Measurements from ENCODE around the gene SYT2. TPM values are rescaled to one million over a fixed set of nuclear protein-coding genes. Genes with fewer than 3 reads are reported as not detected.

Gene SYT2
- total RNA-seq, 1 experiment from 2014 or later: 0.09 TPM

GRCh38 chr1:202659541-202659940 lies 50.7 kb downstream of the SYT2 start:
- Mint-ChIP-seq H3K9me3 (ENCODE audit: unreplicated experiment) (no peaks in the 10 kb centered on the region), H3K27ac (ENCODE audit: unreplicated experiment) (no peak overlapping the region), H3K27me3 (ENCODE audit: insufficient read depth, unreplicated experiment) (peaks cover 20% of the 10 kb centered on the region), H3K36me3 (ENCODE audit: insufficient read depth, unreplicated experiment) (peaks cover 4% of the 10 kb centered on the region), H3K4me3 (ENCODE audit: unreplicated experiment) (no peak overlapping the region), H3K4me1 (ENCODE audit: low read depth, unreplicated experiment) (no peaks in the 10 kb centered on the region)
- Histone ChIP-seq H3K36me3 (ENCODE audit: control insufficient read depth, insufficient read depth, low read length) (no peaks in the 10 kb centered on the region), H3K4me1 (no peaks in the 10 kb centered on the region), H3K27me3 (replicated peaks; ENCODE audit: control insufficient read depth, insufficient read depth, low read length) (no peaks in the 10 kb centered on the region), H3K9me3 (no peaks in the 10 kb centered on the region), H3K4me3 (ENCODE audit: low read depth, low read length) (no peak overlapping the region)
- ChIA-PET POLR2A (no interaction called here), CTCF (interaction anchor here (0.6 to 3.5 kb wide), 7 partner anchors 9 to 470 kb away, joined by 3 to 43 read pairs (median 4); partner anchors contain the start of gene KLHL12)
- BruUV-seq (replicated peaks): no TSS peak
- DNase-seq: no peak
- TF ChIP-seq CTCF (IDR thresholded peaks at IDR 0.05; ENCODE audit: insufficient read depth in 1 of 2, low read depth in 1 of 2, low read length in 1 of 2, severe bottlenecking in 1 of 2, unreplicated experiment in 1 of 2): no peak
- intact Hi-C loops (cut with micrococcal nuclease; ENCODE audit: unreplicated experiment): loop anchor here (5.0 kb wide), 1 partner anchor 197 kb away; no protein-coding TSS in a partner anchor

GRCh38 chr1:202658769-202659168 lies 51.5 kb downstream of the SYT2 start:
- peaks cover 4% of the 10 kb centered on the region for H3K36me3 Mint-ChIP-seq (ENCODE audit: insufficient read depth, unreplicated experiment)
- no peaks in the 10 kb centered on the region for H3K36me3 ChIP-seq (ENCODE audit: control insufficient read depth, insufficient read depth, low read length)
- H3K9me3 Mint-ChIP-seq (ENCODE audit: unreplicated experiment): no peaks in the 10 kb centered on the region
- no peak for TF ChIP-seq CTCF (IDR thresholded peaks at IDR 0.05; ENCODE audit: insufficient read depth in 1 of 2, low read depth in 1 of 2, low read length in 1 of 2, severe bottlenecking in 1 of 2, unreplicated experiment in 1 of 2)
- H3K9me3 ChIP-seq: no peaks in the 10 kb centered on the region
- CTCF ChIA-PET: interaction anchor here (1.1 to 3.5 kb wide), 2 partner anchors 61 to 269 kb away, joined by 6 to 43 read pairs; partner anchors contain the start of gene KLHL12
- H3K27me3 Mint-ChIP-seq (ENCODE audit: insufficient read depth, unreplicated experiment): peaks cover 20% of the 10 kb centered on the region
- no peak overlapping the region for H3K4me3 ChIP-seq (ENCODE audit: low read depth, low read length)
- H3K27me3 ChIP-seq (replicated peaks; ENCODE audit: control insufficient read depth, insufficient read depth, low read length): no peaks in the 10 kb centered on the region; the same call in 1 of the 2 replicates
- BruUV-seq (replicated peaks): no TSS peak
- no peak for DNase-seq
- H3K27ac Mint-ChIP-seq (ENCODE audit: unreplicated experiment): no peak overlapping the region
- no peaks in the 10 kb centered on the region for H3K4me1 Mint-ChIP-seq (ENCODE audit: low read depth, unreplicated experiment)
- no peak overlapping the region for H3K4me3 Mint-ChIP-seq (ENCODE audit: unreplicated experiment)
- POLR2A ChIA-PET: no interaction called here
- intact Hi-C loops (cut with micrococcal nuclease; ENCODE audit: unreplicated experiment): loop anchor here (5.0 kb wide), 1 partner anchor 196 kb away; no protein-coding TSS in a partner anchor
- H3K4me1 ChIP-seq: no peaks in the 10 kb centered on the region

DNA sequence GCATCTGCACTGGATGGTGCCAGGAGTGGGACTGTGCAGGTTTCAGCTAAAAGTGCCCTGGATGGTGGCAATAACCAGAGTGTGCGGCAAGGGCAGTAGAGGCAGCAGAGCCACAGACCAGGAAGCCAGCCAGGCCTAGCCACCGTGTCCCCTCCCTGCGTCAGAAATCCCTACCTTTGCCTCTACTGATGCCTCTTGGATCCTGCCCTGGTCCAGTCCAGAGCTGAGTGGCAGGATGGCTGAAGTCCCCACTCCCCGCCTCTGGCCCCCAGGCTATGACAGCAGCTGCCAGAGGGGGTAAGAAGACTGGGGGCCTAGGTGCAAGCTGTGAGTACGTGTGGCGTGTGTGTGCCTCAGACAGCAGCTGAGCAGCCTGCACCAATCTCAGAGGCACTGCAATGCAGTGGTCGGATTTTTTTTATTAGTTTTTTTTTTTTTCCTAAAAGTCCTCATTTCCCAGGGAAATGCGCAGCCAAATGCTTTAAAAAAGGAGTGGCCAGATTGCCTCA lies 51.9 kb downstream of the SYT2 start:
- DNase-seq: no peak
- ChIA-PET POLR2A (no interaction called here), CTCF (interaction anchor here (1.0 to 3.5 kb wide), 3 partner anchors 10 to 61 kb away, joined by 3 to 43 read pairs (median 5); no protein-coding TSS in a partner anchor)
- no peaks in the 10 kb centered on the region for H3K36me3 ChIP-seq (ENCODE audit: control insufficient read depth, insufficient read depth, low read length)
- H3K27ac Mint-ChIP-seq (ENCODE audit: unreplicated experiment): no peak overlapping the region
- no peaks in the 10 kb centered on the region for H3K4me1 Mint-ChIP-seq (ENCODE audit: low read depth, unreplicated experiment)
- peaks cover 15% of the 10 kb centered on the region for H3K27me3 Mint-ChIP-seq (ENCODE audit: insufficient read depth, unreplicated experiment)
- H3K27me3 ChIP-seq (replicated peaks; ENCODE audit: control insufficient read depth, insufficient read depth, low read length): no peaks in the 10 kb centered on the region; the same call in 1 of the 2 replicates
- H3K36me3 Mint-ChIP-seq (ENCODE audit: insufficient read depth, unreplicated experiment): peaks cover 4% of the 10 kb centered on the region
- no peaks in the 10 kb centered on the region for H3K4me1 ChIP-seq
- no TSS peak for BruUV-seq (replicated peaks)
- no peak overlapping the region for H3K4me3 ChIP-seq (ENCODE audit: low read depth, low read length)
- intact Hi-C loops (cut with micrococcal nuclease; ENCODE audit: unreplicated experiment): loop anchor here (5.0 kb wide), 1 partner anchor 196 kb away; no protein-coding TSS in a partner anchor
- no peak for TF ChIP-seq CTCF (IDR thresholded peaks at IDR 0.05; ENCODE audit: insufficient read depth in 1 of 2, low read depth in 1 of 2, low read length in 1 of 2, severe bottlenecking in 1 of 2, unreplicated experiment in 1 of 2)
- H3K4me3 Mint-ChIP-seq (ENCODE audit: unreplicated experiment): no peak overlapping the region
- no peaks in the 10 kb centered on the region for H3K9me3 Mint-ChIP-seq (ENCODE audit: unreplicated experiment)
- no peaks in the 10 kb centered on the region for H3K9me3 ChIP-seq
